Mesendoderm (in vitro differentiated cells): ENCODE results near the gene CHODL.

Source experiments
- DNase-seq: peaks from one replicate; pipeline ENCODE4 v3.0.0; 2013
- H2AK5ac ChIP-seq: 2 replicates; pipeline ENCODE4 v1.6.1; 2013; ENCODE audit warnings: low read length, inconsistent platforms
- H2BK120ac ChIP-seq: 2 replicates; pipeline ENCODE4 v1.6.1; 2013; ENCODE audit warnings: low read depth, mild to moderate bottlenecking, low read length, moderate library complexity, mixed read lengths
- H2BK15ac ChIP-seq: replicated peaks from 2 replicates; pipeline ENCODE4 v1.6.1; 2013; ENCODE audit warnings: low read depth, mild to moderate bottlenecking, moderate library complexity
- H2BK5ac ChIP-seq: 2 replicates; pipeline ENCODE4 v1.6.1; 2013; ENCODE audit warnings: low read length, inconsistent platforms
- H3K18ac ChIP-seq: 2 replicates; pipeline ENCODE4 v1.6.1; 2013; ENCODE audit warnings: mild to moderate bottlenecking, low read length, mixed read lengths
- H3K23ac ChIP-seq: one replicate; pipeline ENCODE4 v1.6.1; 2013; ENCODE audit warnings: low read length
- H3K27ac ChIP-seq: 2 replicates; pipeline ENCODE4 v1.5.1; 2013; ENCODE audit warnings: low read depth, mild to moderate bottlenecking, inconsistent platforms, low read length, moderate library complexity
- H3K27me3 ChIP-seq: 2 replicates; pipeline ENCODE4 v1.6.1; 2013; ENCODE audit warnings: low read length, control low read depth, mild to moderate bottlenecking, inconsistent platforms; ENCODE audit not compliant: insufficient read depth, poor library complexity
- H3K36me3 ChIP-seq: 2 replicates; pipeline ENCODE4 v1.6.1; 2013; ENCODE audit warnings: low read length, inconsistent platforms; ENCODE audit not compliant: control insufficient read depth, insufficient read depth
- H3K4ac ChIP-seq: one replicate; pipeline ENCODE4 v1.6.1; 2013; ENCODE audit warnings: low read depth, mild to moderate bottlenecking, low read length, moderate library complexity
- H3K4me1 ChIP-seq: 2 replicates; pipeline ENCODE4 v1.6.1; 2013; ENCODE audit warnings: low read depth, low read length, inconsistent platforms; ENCODE audit not compliant: control insufficient read depth
- H3K4me2 ChIP-seq: 2 replicates; pipeline ENCODE4 v1.6.1; 2013; ENCODE audit warnings: low read length
- H3K4me3 ChIP-seq: 2 replicates; pipeline ENCODE4 v1.5.1; 2013; ENCODE audit warnings: mild to moderate bottlenecking, low read length
- H3K56ac ChIP-seq: one replicate; pipeline ENCODE4 v1.6.1; 2013; ENCODE audit warnings: low read length
- H3K79me1 ChIP-seq: 2 replicates; pipeline ENCODE4 v1.6.1; 2013; ENCODE audit warnings: low read length, inconsistent platforms
- H3K79me2 ChIP-seq: 2 replicates; pipeline ENCODE4 v1.6.1; 2013; ENCODE audit warnings: mild to moderate bottlenecking, low read length; ENCODE audit not compliant: control insufficient read depth, insufficient read depth
- H3K9ac ChIP-seq: 2 replicates; pipeline ENCODE4 v1.6.1; 2013; ENCODE audit warnings: low read length, inconsistent platforms
- H4K5ac ChIP-seq: one replicate; pipeline ENCODE4 v1.6.1; 2013; ENCODE audit warnings: low read length
- H4K8ac ChIP-seq: one replicate; pipeline ENCODE4 v1.6.1; 2013; ENCODE audit warnings: low read depth, mild to moderate bottlenecking, control low read depth, low read length, moderate library complexity
- WGBS: extraction: QIAGEN DNeasy Blood & Tissue Kit; methylation state at CpG from one replicate; pipeline ENCODE4 v1.1.7; 2013; ENCODE audit warnings: low lambda C conversion rate, missing lambda C conversion rate; ENCODE audit not compliant: insufficient coverage; ENCODE audit errors: extremely low coverage; 5-methylcytosine and 5-hydroxymethylcytosine counted together

The CHODL gene

GRCh38 chr21:18252256-18252655 lies 7.6 kb downstream of the CHODL start:
- Histone ChIP-seq H2BK5ac (no peak overlapping the region), H3K4me3 (no peak overlapping the region), H3K56ac (no peak overlapping the region), H3K27me3 (no peaks in the 10 kb centered on the region), H3K27ac (no peak overlapping the region), H2BK15ac (no peak overlapping the region), H3K4me1 (no peaks in the 10 kb centered on the region), H3K79me1 (no peaks in the 10 kb centered on the region), H3K4me2 (no peak overlapping the region), H2BK120ac (no peak overlapping the region), H3K79me2 (no peaks in the 10 kb centered on the region), H2AK5ac (no peak overlapping the region), H3K9ac (no peak overlapping the region), H4K8ac (no peak overlapping the region), H4K5ac (no peak overlapping the region), H3K36me3 (no peaks in the 10 kb centered on the region), H3K18ac (no peak overlapping the region), H3K4ac (no peak overlapping the region), H3K23ac (no peak overlapping the region)
- DNase-seq, result no peak
- no CpG with 5 or more reads among the region's 4 CpGs for WGBS

- no CpG with 5 or more reads among the region's 5 CpGs for WGBS
- Histone ChIP-seq H3K79me2 (no peaks in the 10 kb centered on the region), H3K4ac (no peak overlapping the region), H3K9ac (no peak overlapping the region), H3K23ac (no peak overlapping the region), H3K27ac (no peak overlapping the region), H2BK120ac (no peak overlapping the region), H3K4me1 (no peaks in the 10 kb centered on the region), H3K56ac (no peak overlapping the region), H2AK5ac (no peak overlapping the region), H2BK15ac (no peak overlapping the region), H3K18ac (no peak overlapping the region), H4K5ac (no peak overlapping the region), H3K79me1 (no peaks in the 10 kb centered on the region), H4K8ac (no peak overlapping the region), H3K4me3 (no peak overlapping the region), H3K4me2 (no peak overlapping the region), H3K36me3 (no peaks in the 10 kb centered on the region), H3K27me3 (no peaks in the 10 kb centered on the region), H2BK5ac (no peak overlapping the region)
- no peak for DNase-seq
Measured at GRCh38 chr21:18252680-18253079, 8.0 kb downstream of the CHODL start.

GRCh38 chr21:18253221-18253620 lies 8.6 kb downstream of the CHODL start:
- no peaks in the 10 kb centered on the region for H3K79me1 ChIP-seq
- H3K27me3 ChIP-seq, result no peaks in the 10 kb centered on the region
- H3K36me3 ChIP-seq, result no peaks in the 10 kb centered on the region
- no peak overlapping the region for H3K56ac ChIP-seq
- H4K8ac ChIP-seq, result no peak overlapping the region
- no peaks in the 10 kb centered on the region for H3K4me1 ChIP-seq
- H2AK5ac ChIP-seq, result no peak overlapping the region
- no peak overlapping the region for H3K23ac ChIP-seq
- no peak overlapping the region for H2BK120ac ChIP-seq
- no CpG with 5 or more reads among the region's 2 CpGs for WGBS
- H3K4ac ChIP-seq, result no peak overlapping the region
- H2BK5ac ChIP-seq, result no peak overlapping the region
- DNase-seq, result no peak
- H3K79me2 ChIP-seq, result no peaks in the 10 kb centered on the region
- H3K4me2 ChIP-seq, result no peak overlapping the region
- H3K27ac ChIP-seq, result no peak overlapping the region
- H3K18ac ChIP-seq, result no peak overlapping the region
- no peak overlapping the region for H4K5ac ChIP-seq
- no peak overlapping the region for H2BK15ac ChIP-seq
- no peak overlapping the region for H3K9ac ChIP-seq
- no peak overlapping the region for H3K4me3 ChIP-seq

GRCh38 chr21:18253799-18254198 lies 9.2 kb downstream of the CHODL start:
- Histone ChIP-seq H2BK15ac (no peak overlapping the region), H3K27me3 (no peaks in the 10 kb centered on the region), H3K4me3 (no peak overlapping the region), H3K36me3 (no peaks in the 10 kb centered on the region), H2BK5ac (no peak overlapping the region), H2BK120ac (no peak overlapping the region), H3K79me1 (no peaks in the 10 kb centered on the region), H3K18ac (no peak overlapping the region), H3K4me1 (no peaks in the 10 kb centered on the region), H3K4ac (no peak overlapping the region), H3K56ac (no peak overlapping the region), H3K79me2 (no peaks in the 10 kb centered on the region), H3K9ac (no peak overlapping the region), H3K23ac (no peak overlapping the region), H4K8ac (no peak overlapping the region), H3K4me2 (no peak overlapping the region), H4K5ac (no peak overlapping the region), H3K27ac (no peak overlapping the region), H2AK5ac (no peak overlapping the region)
- WGBS, result no CpG with 5 or more reads among the region's 2 CpGs
- DNase-seq, result no peak

GRCh38 chr21:18265944-18266343 lies 21.3 kb downstream of the CHODL start:
- Histone ChIP-seq H3K56ac (no peak overlapping the region), H3K36me3 (no peaks in the 10 kb centered on the region), H4K5ac (no peak overlapping the region), H3K18ac (no peak overlapping the region), H3K27me3 (no peaks in the 10 kb centered on the region), H3K9ac (no peak overlapping the region), H3K4ac (no peak overlapping the region), H3K4me1 (no peaks in the 10 kb centered on the region), H4K8ac (no peak overlapping the region), H2AK5ac (no peak overlapping the region), H3K79me1 (no peaks in the 10 kb centered on the region), H3K27ac (no peak overlapping the region), H3K79me2 (no peaks in the 10 kb centered on the region), H2BK5ac (no peak overlapping the region), H3K23ac (no peak overlapping the region), H2BK15ac (no peak overlapping the region), H2BK120ac (no peak overlapping the region), H3K4me3 (no peak overlapping the region), H3K4me2 (no peak overlapping the region)
- no peak for DNase-seq
- WGBS, result no CpG with 5 or more reads among the region's 2 CpGs

- no peak overlapping the region for H2AK5ac ChIP-seq
- no peak overlapping the region for H3K4ac ChIP-seq
- DNase-seq, result no peak
- no peak overlapping the region for H3K27ac ChIP-seq
- no peaks in the 10 kb centered on the region for H3K4me1 ChIP-seq
- no peaks in the 10 kb centered on the region for H3K27me3 ChIP-seq
- no CpG with 5 or more reads among the region's 1 CpG for WGBS
- no peaks in the 10 kb centered on the region for H3K79me2 ChIP-seq
- H3K79me1 ChIP-seq, result no peaks in the 10 kb centered on the region
- no peak overlapping the region for H3K56ac ChIP-seq
- H3K23ac ChIP-seq, result no peak overlapping the region
- no peak overlapping the region for H4K5ac ChIP-seq
- no peak overlapping the region for H2BK5ac ChIP-seq
- H3K18ac ChIP-seq, result no peak overlapping the region
- H2BK120ac ChIP-seq, result no peak overlapping the region
- no peak overlapping the region for H3K4me2 ChIP-seq
- H3K36me3 ChIP-seq, result no peaks in the 10 kb centered on the region
- no peak overlapping the region for H3K9ac ChIP-seq
- H2BK15ac ChIP-seq, result no peak overlapping the region
- no peak overlapping the region for H3K4me3 ChIP-seq
- no peak overlapping the region for H4K8ac ChIP-seq
Measured at GRCh38 chr21:18267496-18267895, 22.9 kb downstream of the CHODL start.
